Fibroblast of gingiva (primary cell): ENCODE measurements around the gene CST9L.

Experiments used
- DNase-seq: peaks from one replicate; pipeline ENCODE4 v3.0.0-alpha.2; 2011; ENCODE audit warnings: low read depth

CST9L gene

GRCh38 chr20:23568320-23568970, at the start of gene CST9L:
Gene CST9L (minus strand): TSS chr20:23568484. CDS start chr20:23568450, 34 bp downstream.
- DNase-seq = no peak

- no peak for DNase-seq
Observed at GRCh38 chr20:23614163-23614562, 45.9 kb upstream of the CST9L start.

GRCh38 chr20:23613676-23614075, 45.4 kb upstream of the CST9L start:
- DNase-seq = peak; percentile 51

- DNase-seq = no peak
Observed at GRCh38 chr20:23612396-23612795, 44.1 kb upstream of the CST9L start.

GRCh38 chr20:23609486-23610109, 41.3 kb upstream of the CST9L start:
- DNase-seq = peak; percentile 14

- DNase-seq = no peak
Observed at GRCh38 chr20:23608251-23608846, 40.1 kb upstream of the CST9L start.

GRCh38 chr20:23607497-23608245, 39.4 kb upstream of the CST9L start:
- DNase-seq = no peak

- DNase-seq = peak; percentile 57
Observed at GRCh38 chr20:23606652-23607049, 38.4 kb upstream of the CST9L start.

- DNase-seq = no peak
Observed at GRCh38 chr20:23605867-23606651, 37.8 kb upstream of the CST9L start, which contains the start of gene CST9. Gene CST9 (minus strand): TSS chr20:23605917. CDS start chr20:23605864, 53 bp downstream.

- DNase-seq = no peak
Observed at GRCh38 chr20:23604306-23604705, 36.0 kb upstream of the CST9L start.

GRCh38 chr20:23603321-23603720, 35.0 kb upstream of the CST9L start:
- no peak for DNase-seq

GRCh38 chr20:23602699-23603098, 34.4 kb upstream of the CST9L start:
- DNase-seq = no peak

- DNase-seq = no peak
Observed at GRCh38 chr20:23602241-23602640, 34.0 kb upstream of the CST9L start.

GRCh38 chr20:23601715-23602114, 33.4 kb upstream of the CST9L start:
- DNase-seq = peak; percentile 30

GRCh38 chr20:23598481-23598880, 30.2 kb upstream of the CST9L start:
- DNase-seq = no peak

- no peak for DNase-seq
Observed at GRCh38 chr20:23596579-23597250, 28.4 kb upstream of the CST9L start.

GRCh38 chr20:23595941-23596340, 27.7 kb upstream of the CST9L start:
- no peak for DNase-seq

GRCh38 chr20:23588434-23589403, 20.4 kb upstream of the CST9L start:
- DNase-seq = no peak

- no peak for DNase-seq
Observed at GRCh38 chr20:23587631-23588030, 19.3 kb upstream of the CST9L start.
